Adrenal gland (tissue), 12 donors: ENCODE results near the gene LHX1. TPM values are rescaled to one million over a fixed set of nuclear protein-coding genes. Genes with fewer than 3 reads are reported as not detected.

Experiments
- DNase-seq, 7 donors: peaks; one replicate each; pipeline ENCODE4 v3.0.0-alpha.2; 2019 to 2020
- H3K27ac ChIP-seq, 5 donors: fragments of 200-600 bp; sonication (generic) in 4 of 5; 1 replicate in 3 of 5; 2 replicates in 2 of 5; pipeline versions ENCODE4 v1.5.1 to v1.8.0; 2016 to 2020; ENCODE audit warnings: mild to moderate bottlenecking in 1 of 5
- H3K27me3 ChIP-seq: fragments of 200-600 bp; 2 replicates; pipeline ENCODE4 v1.8.0; 2021
- H3K36me3 ChIP-seq, 2 donors: fragments of 200-600 bp; replicated peaks in 1 of 2; 1 replicate in 1 of 2; 2 replicates in 1 of 2; pipeline versions ENCODE4 v1.5.1 to v1.8.0; 2018 to 2022
- H3K4me1 ChIP-seq, 2 donors: fragments of 200-600 bp; replicated peaks in 1 of 2; 1 replicate in 1 of 2; 2 replicates in 1 of 2; pipeline versions ENCODE4 v1.5.1 to v1.8.0; 2018 to 2021
- H3K4me3 ChIP-seq, 4 donors: fragments of 200-600 bp; sonication (generic) in 3 of 4; one replicate each; pipeline ENCODE4 v1.5.1; 2016 to 2018
- H3K9me3 ChIP-seq, 3 donors: fragments of 200-600 bp; sonication (generic) in 1 of 3; replicated peaks in 1 of 3; 1 replicate in 2 of 3; 2 replicates in 1 of 3; pipeline versions ENCODE4 v1.5.1 to v1.8.0; 2016 to 2021
- CTCF ChIP-seq, 6 experiments: fragments of 450-650 bp in 4 of 6; fragments of 200-600 bp in 2 of 6; sonication (generic) in 1 of 6; IDR thresholded peaks; 1 replicate in 5 of 6; 2 replicates in 1 of 6; pipeline versions ENCODE4 v1.5.1 to v1.8.0; 2016 to 2021; ENCODE audit warnings: antibody characterized with exemption in 6 of 6, mild to moderate bottlenecking in 2 of 6, moderate library complexity in 1 of 6
- POLR2A ChIP-seq, 2 donors: fragments of 450-650 bp; IDR thresholded peaks; one replicate each; pipeline ENCODE4 v1.6.1; 2017; ENCODE audit warnings: antibody characterized with exemption in 2 of 2, mild to moderate bottlenecking in 2 of 2, moderate library complexity in 1 of 2
- WGBS, 4 donors: extraction: QIAGEN DNeasy Blood & Tissue Kit in 2 of 4; methylation state at CpG; one replicate each; pipeline versions ENCODE4 v1.1.5 to v1.1.7; 2013 to 2017; 5-methylcytosine and 5-hydroxymethylcytosine counted together
- intact Hi-C, 2 donors: fragments of 100-400 bp; cut with DNase I; formaldehyde crosslinking; loops; one replicate each; pipeline versions ENCODE4 v1.14.1 to v1.15.0; 2022 to 2023
- polyA plus RNA-seq, 3 donors: library from polyadenylated mRNA; stranded (reverse); fragments of 200-250 nt in 2 of 3; fragments of 350-450 nt in 1 of 3; fragmentation: Illumina TruSeq in 1 of 3; extraction: RNeasy Lipid Tissue Mini Kit (QIAGEN cat#74804) in 1 of 3; gene quantifications; one replicate each; pipeline ENCODE4 v1.2.3, GENCODE V29; 2013 to 2014
- total RNA-seq, 9 donors: library from RNA; depleted of rRNA in 4 of 9; stranded (reverse); fragments of >200 nt in 4 of 9; fragments of 120-200 nt in 1 of 9; fragmentation: NEBNext Ultra II Directional in 1 of 9; extraction: Animal tissue kit (Norgen Biotek cat#: 25700) in 1 of 9; gene quantifications; one replicate each; pipeline versions ENCODE4 v1.1.0 to v1.2.4, GENCODE V29; 2013 to 2023
- donor health status: healthy with polysubstance abuse.
- donor health status: Bipolar disorder and iron deficiency.
- donor health status: DM: yes; HTN: yes; CAD: no.
- donor health status: DM: no; HTN: no; CAD: no.
- donor health status: DM: no; HTN: no; CAD: no.
- donor health status: DM: yes; HTN: yes; CAD: no.

The LHX1 gene
- total and polyA plus RNA-seq, 12 donors = not detected

- no peak for TF ChIP-seq POLR2A (IDR thresholded peaks at IDR 0.05)
- no peak for TF ChIP-seq CTCF (IDR thresholded peaks at IDR 0.05)
- peak overlapping the region in 1 of 4 donors; percentile 30 for H3K4me3 ChIP-seq
- no peak for DNase-seq
- WGBS, 4 donors = 4 to 6% (median 5%) methylated on average over 4 to 79 of the region's 79 CpGs
- H3K27ac ChIP-seq = no peak overlapping the region
- intact Hi-C loops = no loop called here
- H3K9me3 ChIP-seq = no peaks in the 10 kb centered on the region
- peaks cover 15 to 43% of the 10 kb centered on the region in 2 donors for H3K4me1 ChIP-seq
- peaks cover 94% of the 10 kb centered on the region for H3K27me3 ChIP-seq
- no peaks in the 10 kb centered on the region for H3K36me3 ChIP-seq
Observed at GRCh38 chr17:36934692-36935630, 2.3 kb upstream of the LHX1 start.

- WGBS, 4 donors = 3 to 7% (median 4%) methylated on average over 36 to 49 of the region's 49 CpGs
- no peaks in the 10 kb centered on the region for H3K36me3 ChIP-seq
- H3K4me3 ChIP-seq = peak overlapping the region in 1 of 4 donors; percentile 31
- H3K27me3 ChIP-seq = peaks cover 93% of the 10 kb centered on the region
- intact Hi-C loops = no loop called here
- no peak for DNase-seq
- H3K9me3 ChIP-seq = no peaks in the 10 kb centered on the region
- peaks cover 15 to 43% of the 10 kb centered on the region in 2 donors for H3K4me1 ChIP-seq
- TF ChIP-seq POLR2A (IDR thresholded peaks at IDR 0.05) (no peak), CTCF (IDR thresholded peaks at IDR 0.05) (no peak)
- no peak overlapping the region for H3K27ac ChIP-seq
Observed at GRCh38 chr17:36935671-36936454, 1.4 kb upstream of the LHX1 start.

GRCh38 chr17:36936455-36937000, 747 bp upstream of the LHX1 start:
- peaks cover 15 to 41% of the 10 kb centered on the region in 2 donors for H3K4me1 ChIP-seq
- 2 to 5% (median 4%) methylated on average over 22 to 58 of the region's 58 CpGs for WGBS, 4 donors
- peak overlapping the region in 1 of 4 donors; percentile 31 for H3K4me3 ChIP-seq
- DNase-seq = no peak
- no peak for TF ChIP-seq CTCF (IDR thresholded peaks at IDR 0.05)
- TF ChIP-seq POLR2A (IDR thresholded peaks at IDR 0.05) = no peak
- H3K27ac ChIP-seq = no peak overlapping the region
- H3K36me3 ChIP-seq = no peaks in the 10 kb centered on the region
- intact Hi-C loops = no loop called here
- H3K27me3 ChIP-seq = peaks cover 93% of the 10 kb centered on the region
- no peaks in the 10 kb centered on the region for H3K9me3 ChIP-seq
